HG03575 (cell line): ENCODE measurements around the gene STPG2.
"Not testable (repeated sequence)": the region's sequence is repeated elsewhere in the genome, so short reads cannot be mapped to it uniquely, and the experiment has no call there.

ENCODE experiments used
- ATAC-seq: cut with Tn5 transposase; IDR thresholded peaks from one replicate; pipeline ENCODE4 v1.9.1; 2021; ENCODE audit not compliant: unreplicated experiment, insufficient number of reproducible peaks, low FRiP score; ENCODE audit errors: extremely low read depth

STPG2 gene

GRCh38 chr4:97984545-97985131, 158.6 kb downstream of the STPG2 start:
- no peak for ATAC-seq

GRCh38 chr4:97978791-97979488, 164.3 kb downstream of the STPG2 start:
- ATAC-seq: no peak

- no peak for ATAC-seq
Observed at GRCh38 chr4:97953171-97953941, 189.9 kb downstream of the STPG2 start.

DNA sequence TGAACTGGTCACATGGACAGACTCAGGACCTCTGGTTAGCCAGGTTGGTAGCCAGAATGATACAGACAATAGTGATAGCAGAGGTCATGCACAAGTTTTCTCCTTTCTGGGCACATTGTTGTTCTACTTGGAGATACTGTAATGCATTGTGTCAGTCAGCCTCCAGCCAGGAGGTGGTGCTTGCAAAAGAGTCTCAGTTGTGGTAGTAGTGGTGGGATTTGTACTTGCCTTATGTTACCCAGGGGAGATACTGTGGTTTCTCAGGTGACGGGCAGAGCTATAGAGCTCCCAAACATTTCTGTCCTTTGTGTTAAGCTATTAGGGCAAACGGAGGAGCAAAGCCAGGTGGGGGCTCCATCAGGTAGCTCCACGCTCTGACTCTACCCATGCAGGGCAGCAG, 190.5 kb downstream of the STPG2 start:
- no peak for ATAC-seq

GRCh38 chr4:97950836-97951235, 192.4 kb downstream of the STPG2 start:
- no peak for ATAC-seq

DNA sequence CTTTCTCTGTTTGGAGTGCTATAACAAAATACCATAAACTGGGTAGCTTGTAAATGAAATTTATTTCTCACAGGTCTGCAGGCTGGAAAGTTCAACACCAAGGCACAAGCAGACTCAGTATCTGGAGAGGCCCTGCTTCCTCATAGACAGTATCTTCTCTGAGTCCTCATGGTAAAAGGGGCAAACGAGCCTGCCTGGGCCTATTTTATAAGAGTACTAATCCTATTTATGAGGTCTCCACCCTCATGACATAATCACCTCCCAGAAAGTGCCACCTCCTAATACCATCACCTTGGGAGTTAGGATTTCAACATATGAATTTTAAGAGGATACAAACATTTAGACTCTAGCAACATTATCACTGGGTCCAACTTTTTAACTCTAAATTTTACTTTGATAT, 200.3 kb downstream of the STPG2 start:
- ATAC-seq: no peak

GRCh38 chr4:97942137-97942536, 201.1 kb downstream of the STPG2 start:
- ATAC-seq: no peak

GRCh38 chr4:97938141-97938540, 205.1 kb downstream of the STPG2 start:
- no peak for ATAC-seq

GRCh38 chr4:97924341-97924958, 218.8 kb downstream of the STPG2 start:
- no peak for ATAC-seq

DNA sequence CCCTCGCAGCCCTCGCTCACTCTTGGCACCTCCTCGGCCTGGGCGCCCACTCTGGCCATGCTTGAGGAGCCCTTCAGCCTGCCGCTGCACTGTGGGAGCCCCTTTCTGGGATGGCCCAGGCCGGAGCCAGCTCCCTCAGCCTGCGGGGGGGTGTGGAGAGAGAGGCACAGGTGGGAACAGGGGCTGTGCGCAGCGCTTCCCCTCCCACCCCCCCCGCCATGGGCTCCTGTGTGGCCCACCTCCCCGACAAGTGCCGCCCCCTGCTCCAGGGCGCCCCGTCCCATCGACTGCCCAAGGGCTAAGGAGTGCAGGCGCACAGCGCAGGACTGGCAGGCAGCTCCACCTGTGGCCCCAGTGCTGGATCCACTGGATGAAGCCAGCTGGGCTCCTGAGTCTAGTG, 220.2 kb downstream of the STPG2 start:
- no peak for ATAC-seq

GRCh38 chr4:97917115-97917514, 226.2 kb downstream of the STPG2 start:
- ATAC-seq: no peak

GRCh38 chr4:97912156-97912555, 231.1 kb downstream of the STPG2 start:
- ATAC-seq: no peak

GRCh38 chr4:97911236-97911906, 231.9 kb downstream of the STPG2 start:
- ATAC-seq: no peak

DNA sequence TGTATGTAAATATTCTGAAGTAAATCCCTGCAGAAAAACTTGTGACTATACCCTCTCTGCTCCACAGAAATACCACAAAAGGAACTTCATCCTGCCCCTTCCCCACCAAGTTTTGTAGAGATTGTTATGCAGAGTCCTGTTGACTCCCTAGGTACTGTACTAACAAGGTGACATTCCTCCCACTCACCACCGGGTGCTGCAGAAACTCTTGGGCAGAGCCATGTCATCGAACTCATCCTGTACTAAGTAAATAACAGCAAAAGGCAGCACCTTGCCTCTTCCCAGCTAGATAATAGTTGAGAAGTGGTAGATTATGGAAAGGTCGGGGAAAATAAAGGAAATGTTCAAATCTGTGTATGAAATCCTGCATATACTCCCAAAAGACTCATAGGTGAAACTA, 233.3 kb downstream of the STPG2 start:
- ATAC-seq: no peak

DNA sequence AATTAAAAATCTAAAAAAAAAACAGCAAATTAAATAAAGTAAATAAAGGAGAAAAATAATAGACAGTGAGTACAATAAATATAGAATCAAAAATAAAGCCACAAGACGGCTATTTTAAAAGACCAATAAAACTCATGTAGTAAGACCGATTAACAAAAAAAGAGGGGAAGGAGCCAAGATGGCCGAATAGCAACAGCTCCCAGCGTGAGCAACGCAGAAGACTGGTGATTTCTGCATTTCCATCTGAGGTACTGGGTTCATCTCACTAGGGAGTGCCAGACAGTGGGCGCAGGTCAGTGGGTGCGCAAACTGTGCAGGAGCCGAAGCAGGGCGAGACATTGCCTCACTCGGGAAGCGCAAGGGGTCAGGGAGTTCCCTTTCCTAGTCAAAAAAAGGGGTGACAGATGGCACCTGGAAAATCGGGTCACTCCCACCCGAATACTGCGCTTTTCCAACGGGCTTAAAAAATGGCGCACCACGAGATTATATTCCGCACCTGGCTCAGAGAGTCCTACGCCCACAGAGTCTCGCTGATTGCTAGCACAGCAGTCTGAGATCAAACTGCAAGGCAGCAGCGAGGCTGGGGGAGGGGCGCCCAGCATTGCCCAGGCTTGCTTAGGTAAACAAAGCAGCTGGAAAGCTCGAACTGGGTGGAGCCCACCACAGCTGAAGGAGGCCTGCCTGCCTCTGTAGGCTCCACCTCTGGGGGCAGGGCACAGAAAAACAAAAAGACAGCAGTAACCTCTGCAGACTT, 239.7 kb downstream of the STPG2 start:
- ATAC-seq: not testable (repeated sequence)

DNA sequence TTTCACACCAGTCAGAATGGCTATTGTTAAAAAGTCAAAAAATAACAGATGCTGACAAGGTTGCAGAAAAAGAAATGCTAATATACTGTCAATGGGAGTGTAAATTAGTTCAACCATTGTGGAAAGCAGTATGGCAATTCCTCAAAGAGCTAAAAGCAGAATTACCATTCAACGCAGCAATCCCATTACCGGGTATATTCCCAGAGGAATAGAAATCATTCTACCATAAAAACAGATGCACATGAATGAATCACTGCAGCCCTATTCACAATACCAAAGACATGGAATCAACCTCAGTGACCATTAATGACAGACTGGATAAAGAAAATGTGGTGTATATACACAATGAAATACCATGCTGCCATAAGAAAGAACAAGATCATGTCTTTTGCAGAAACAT, 243.0 kb downstream of the STPG2 start:
- ATAC-seq: no peak

DNA sequence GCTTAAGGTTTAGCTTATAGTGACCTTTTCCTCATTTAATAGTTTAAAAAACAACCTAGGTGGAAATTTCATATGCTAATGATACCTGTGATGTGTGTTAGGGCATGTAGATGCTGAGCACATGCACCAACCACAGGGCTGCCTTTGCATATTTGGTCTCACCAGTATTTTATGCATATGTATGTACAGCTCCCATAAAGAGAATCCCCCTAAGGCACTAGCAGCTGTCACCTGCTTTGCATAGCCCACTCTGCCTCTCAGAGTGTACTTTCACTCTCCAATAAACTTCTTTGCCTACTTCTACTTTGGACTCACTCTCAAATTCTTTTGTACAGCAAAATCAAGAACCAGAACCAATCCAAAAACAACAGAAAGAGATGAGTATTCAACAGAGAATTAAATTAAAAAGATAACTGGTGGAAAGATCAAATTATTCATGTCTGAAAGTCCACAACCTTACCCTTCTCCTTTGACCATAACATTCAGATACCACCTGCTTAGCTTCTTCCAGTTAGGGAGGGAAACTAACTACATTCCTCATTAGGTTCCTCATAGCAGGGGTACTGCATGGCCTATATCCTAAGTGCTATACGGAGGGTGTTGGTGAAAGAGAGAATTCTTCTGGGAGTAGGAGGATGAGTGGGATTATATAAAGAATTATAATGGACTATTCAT, 250.5 kb downstream of the STPG2 start:
- no peak for ATAC-seq

DNA sequence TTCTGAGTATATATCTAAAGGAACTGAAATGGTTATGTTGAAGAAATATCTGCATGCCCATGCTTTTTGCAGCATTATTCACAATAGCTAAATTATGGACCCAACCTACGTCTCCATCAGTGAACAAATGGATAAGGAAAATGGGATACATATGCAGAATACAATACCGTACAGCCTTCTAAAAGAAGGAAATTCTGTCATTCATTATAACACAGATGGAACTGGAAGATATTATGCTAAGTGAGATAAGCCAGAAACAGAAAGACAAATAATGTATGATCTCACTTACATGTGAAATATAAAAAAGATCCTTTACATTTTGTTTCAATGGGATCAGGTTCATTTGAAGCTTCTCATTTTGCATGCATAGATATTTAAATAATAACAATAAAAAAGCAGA, 263.3 kb downstream of the STPG2 start:
- ATAC-seq: no peak
